Kidney epithelial cell (primary cell): ENCODE measurements around the gene C1QTNF7. TPM values are rescaled to one million over a fixed set of nuclear protein-coding genes. Genes with fewer than 3 reads are reported as not detected.

Source experiments
- DNase-seq: peaks from one replicate; pipeline ENCODE4 v3.0.0-alpha.2; 2010; ENCODE audit warnings: low read depth
- H3K27me3 ChIP-seq: 2 replicates; pipeline ENCODE4 v1.6.0; 2011; ENCODE audit warnings: low read length; ENCODE audit not compliant: control insufficient read depth, insufficient read depth
- H3K36me3 ChIP-seq: 2 replicates; pipeline ENCODE4 v1.5.1; 2011; ENCODE audit warnings: low read length; ENCODE audit not compliant: control insufficient read depth, insufficient read depth
- H3K4me3 ChIP-seq: 2 replicates; pipeline ENCODE4 v1.5.1; 2011; ENCODE audit warnings: low read depth, mild to moderate bottlenecking, control low read depth, low read length
- total RNA-seq: library from RNA; depleted of rRNA; stranded (reverse); fragments of >200 nt; gene quantifications from 2 replicates; pipeline ENCODE4 v1.2.3, GENCODE V29; 2015
- TF ChIP-seq, protein P1 (sequence below): IDR thresholded peaks from 2 replicates; pipeline ENCODE4 v1.5.1; 2011; ENCODE audit warnings: mild to moderate bottlenecking, moderate library complexity, low read length, control low read depth, inconsistent platforms; ENCODE audit not compliant: insufficient read depth, poor library complexity, severe bottlenecking

Gene C1QTNF7, protein sequence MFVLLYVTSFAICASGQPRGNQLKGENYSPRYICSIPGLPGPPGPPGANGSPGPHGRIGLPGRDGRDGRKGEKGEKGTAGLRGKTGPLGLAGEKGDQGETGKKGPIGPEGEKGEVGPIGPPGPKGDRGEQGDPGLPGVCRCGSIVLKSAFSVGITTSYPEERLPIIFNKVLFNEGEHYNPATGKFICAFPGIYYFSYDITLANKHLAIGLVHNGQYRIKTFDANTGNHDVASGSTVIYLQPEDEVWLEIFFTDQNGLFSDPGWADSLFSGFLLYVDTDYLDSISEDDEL
- not detected in 2 replicates for total RNA-seq

DNA sequence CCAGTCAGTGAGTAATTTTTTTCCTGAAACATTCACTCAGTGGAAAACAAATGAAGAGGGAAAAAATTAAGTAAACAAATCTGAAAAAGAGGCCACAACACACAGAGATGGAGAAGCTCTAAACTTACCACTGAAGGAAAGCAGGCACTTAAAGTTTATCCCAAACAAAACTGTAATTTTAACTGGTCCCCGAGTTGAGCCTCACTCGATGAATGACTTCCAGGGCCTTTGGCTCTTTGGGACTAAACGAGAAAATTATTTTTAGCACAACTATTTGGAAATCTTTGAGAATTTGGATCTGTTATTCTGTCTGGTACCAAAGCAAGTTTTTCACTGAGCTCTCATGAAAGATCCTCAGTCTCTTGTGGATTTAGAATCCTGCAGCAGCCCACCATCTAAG, at the start of gene C1QTNF7:
TSS of gene C1QTNF7 (plus strand) at position 333 of the 400 bp plus-strand sequence. CDS start 7,711 bp downstream, outside the sequence.
- TF ChIP-seq, protein P1, sequence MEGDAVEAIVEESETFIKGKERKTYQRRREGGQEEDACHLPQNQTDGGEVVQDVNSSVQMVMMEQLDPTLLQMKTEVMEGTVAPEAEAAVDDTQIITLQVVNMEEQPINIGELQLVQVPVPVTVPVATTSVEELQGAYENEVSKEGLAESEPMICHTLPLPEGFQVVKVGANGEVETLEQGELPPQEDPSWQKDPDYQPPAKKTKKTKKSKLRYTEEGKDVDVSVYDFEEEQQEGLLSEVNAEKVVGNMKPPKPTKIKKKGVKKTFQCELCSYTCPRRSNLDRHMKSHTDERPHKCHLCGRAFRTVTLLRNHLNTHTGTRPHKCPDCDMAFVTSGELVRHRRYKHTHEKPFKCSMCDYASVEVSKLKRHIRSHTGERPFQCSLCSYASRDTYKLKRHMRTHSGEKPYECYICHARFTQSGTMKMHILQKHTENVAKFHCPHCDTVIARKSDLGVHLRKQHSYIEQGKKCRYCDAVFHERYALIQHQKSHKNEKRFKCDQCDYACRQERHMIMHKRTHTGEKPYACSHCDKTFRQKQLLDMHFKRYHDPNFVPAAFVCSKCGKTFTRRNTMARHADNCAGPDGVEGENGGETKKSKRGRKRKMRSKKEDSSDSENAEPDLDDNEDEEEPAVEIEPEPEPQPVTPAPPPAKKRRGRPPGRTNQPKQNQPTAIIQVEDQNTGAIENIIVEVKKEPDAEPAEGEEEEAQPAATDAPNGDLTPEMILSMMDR = no peak
- DNase-seq = no peak
- H3K36me3 ChIP-seq = no peaks in the 10 kb centered on the region
- H3K27me3 ChIP-seq = no peaks in the 10 kb centered on the region
- H3K4me3 ChIP-seq = no peak within 1 kb of the TSS

DNA sequence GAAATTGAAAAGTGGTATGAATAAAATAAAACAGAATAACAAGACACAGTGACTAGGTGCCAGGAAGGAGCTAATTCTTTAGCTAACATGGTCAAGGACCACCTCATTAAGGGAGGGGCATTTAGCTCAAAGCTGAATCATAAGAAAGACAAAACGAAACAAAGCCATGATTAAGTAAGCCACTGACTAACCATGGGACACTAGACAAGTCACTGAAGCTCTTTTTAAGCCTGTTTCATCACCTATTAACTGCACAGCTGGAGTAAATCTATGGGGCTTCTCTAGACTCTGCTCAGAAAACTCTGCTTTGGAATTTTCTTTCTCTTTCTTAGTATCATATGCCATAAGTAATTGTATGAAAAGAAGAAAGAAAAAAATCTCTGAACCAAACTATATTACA, 49.8 kb upstream of the C1QTNF7 start:
- DNase-seq = no peak
- Histone ChIP-seq H3K4me3 (no peak overlapping the region), H3K27me3 (no peaks in the 10 kb centered on the region), H3K36me3 (no peaks in the 10 kb centered on the region)
- TF ChIP-seq, protein P1 = no peak

DNA sequence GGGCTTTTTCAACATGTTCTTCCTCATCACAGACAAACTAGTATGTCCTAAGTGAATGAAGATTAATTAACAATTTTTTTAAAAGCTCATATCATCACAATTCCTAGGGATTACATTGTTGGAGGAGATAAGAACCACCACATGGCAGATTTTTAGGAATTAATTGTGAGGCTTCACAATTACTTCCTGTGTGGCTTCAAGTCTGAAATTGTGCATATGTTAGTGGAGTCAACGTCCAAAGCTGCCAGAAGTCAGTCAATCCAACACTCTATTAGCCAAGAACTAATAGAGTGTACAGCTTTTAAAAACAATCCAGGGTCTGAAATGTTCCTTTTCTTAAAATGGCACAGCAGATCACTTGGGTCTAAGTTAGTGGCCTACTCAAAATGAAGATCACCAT, 49.3 kb upstream of the C1QTNF7 start:
- H3K27me3 ChIP-seq = no peaks in the 10 kb centered on the region

DNA sequence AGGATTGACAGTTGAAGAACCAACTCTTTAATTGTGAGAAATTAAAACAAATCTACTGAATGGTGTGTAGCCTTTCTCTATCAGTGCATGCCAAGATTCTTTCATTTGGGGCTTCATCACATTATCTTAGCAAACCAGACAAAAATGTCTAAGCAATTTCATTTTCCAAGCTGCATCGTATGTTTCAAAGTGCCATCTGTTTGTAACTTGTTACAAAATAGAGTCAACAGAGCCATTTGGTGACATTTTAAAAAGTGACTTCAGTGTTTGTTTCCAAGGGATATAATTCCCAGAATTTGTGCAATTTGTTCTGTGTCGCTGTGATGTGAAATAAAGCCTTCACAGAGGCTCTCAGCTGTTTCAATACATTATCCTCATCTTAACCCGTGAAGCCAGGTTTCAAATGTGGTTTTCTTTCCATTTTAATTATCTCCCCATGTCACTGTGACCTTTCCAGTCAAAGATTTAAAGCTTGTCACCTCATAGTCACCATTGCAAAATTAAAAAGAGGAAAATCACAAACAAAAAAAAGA, 46.0 kb upstream of the C1QTNF7 start:
- TF ChIP-seq, protein P1 = no peak
- no peaks in the 10 kb centered on the region for H3K36me3 ChIP-seq
- H3K27me3 ChIP-seq = no peaks in the 10 kb centered on the region
- no peak overlapping the region for H3K4me3 ChIP-seq
- no peak for DNase-seq

More for the DNA sequence above, 49.3 kb upstream of the C1QTNF7 start:
- no peaks in the 10 kb centered on the region for H3K36me3 ChIP-seq
- no peak for DNase-seq
- no peak overlapping the region for H3K4me3 ChIP-seq
- TF ChIP-seq, protein P1 = no peak

DNA sequence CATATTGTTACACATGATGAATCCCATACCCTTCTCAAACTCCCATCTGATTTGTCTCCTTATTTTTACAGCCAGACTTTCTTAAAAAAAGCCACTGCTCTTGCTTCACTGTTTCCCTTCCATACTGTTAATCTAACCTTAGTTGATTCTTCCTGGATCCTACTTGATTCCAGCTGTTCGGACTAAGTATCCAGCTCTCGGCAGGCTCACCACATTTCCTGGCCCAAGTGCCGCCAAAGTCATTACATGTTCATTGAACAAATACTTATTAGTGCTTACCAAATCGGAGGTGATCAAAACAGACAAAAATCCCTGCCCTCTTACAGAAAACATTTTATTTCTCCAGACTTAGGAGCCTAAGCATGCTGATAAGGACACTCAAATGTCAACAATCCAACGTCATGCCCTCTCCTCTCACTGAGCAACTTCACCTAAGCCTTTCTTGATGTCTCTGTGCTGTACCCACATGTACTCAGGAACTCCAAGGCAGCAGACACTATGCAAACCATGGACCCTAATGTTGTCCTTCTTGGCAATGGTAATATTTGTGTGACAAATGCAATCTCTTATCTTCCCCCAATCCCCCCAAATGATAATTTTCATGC, 45.1 kb upstream of the C1QTNF7 start:
- TF ChIP-seq, protein P1 = no peak
- H3K4me3 ChIP-seq = no peak overlapping the region
- H3K27me3 ChIP-seq = no peaks in the 10 kb centered on the region
- H3K36me3 ChIP-seq = no peaks in the 10 kb centered on the region
- no peak for DNase-seq
